Neural crest cell (in vitro differentiated cells): ENCODE results near the gene DTWD1. TPM values are rescaled to one million over a fixed set of nuclear protein-coding genes. Genes with fewer than 3 reads are reported as not detected.

Experiments
- DNase-seq: peaks from one replicate; pipeline ENCODE4 v3.0.0; 2021; ENCODE audit warnings: low read depth, mixed read lengths, low spot score
- H3K27ac Mint-ChIP-seq: one replicate; pipeline ENCODE4 v1.8.0; 2021; ENCODE audit warnings: mild to moderate bottlenecking, mixed read lengths; ENCODE audit not compliant: unreplicated experiment
- H3K27me3 Mint-ChIP-seq: 2 replicates; pipeline ENCODE4 v1.8.0; 2021; ENCODE audit warnings: low read depth, mild to moderate bottlenecking, mixed read lengths
- H3K36me3 Mint-ChIP-seq: 2 replicates; pipeline ENCODE4 v1.8.0; 2021; ENCODE audit warnings: low read depth, mild to moderate bottlenecking, mixed read lengths
- H3K4me1 Mint-ChIP-seq: 2 replicates; pipeline ENCODE4 v1.8.0; 2021; ENCODE audit warnings: mixed read lengths
- H3K4me3 Mint-ChIP-seq: one replicate; pipeline ENCODE4 v1.8.0; 2021; ENCODE audit warnings: mild to moderate bottlenecking, mixed read lengths
- H3K9me3 Mint-ChIP-seq: 2 replicates; pipeline ENCODE4 v1.8.0; 2021; ENCODE audit warnings: mixed read lengths
- CTCF ChIP-seq: fragments of 200-600 bp; sonication (generic); conservative IDR thresholded peaks from 2 replicates; pipeline ENCODE4 v1.5.0; 2021; ENCODE audit warnings: antibody characterized with exemption, mild to moderate bottlenecking
- total RNA-seq: library from RNA; stranded (reverse); gene quantifications from 2 replicates; pipeline ENCODE4 v1.2.1, GENCODE V29; 2021

DTWD1 gene
- total RNA-seq, 1 donor from 2014 or later = 27.8 TPM

GRCh38 chr15:49627407-49627877, 6.6 kb downstream of the DTWD1 start:
- no peak overlapping the region for H3K27ac Mint-ChIP-seq
- H3K36me3 Mint-ChIP-seq = peaks cover 17% of the 10 kb centered on the region
- no peak for DNase-seq
- H3K27me3 Mint-ChIP-seq = no peaks in the 10 kb centered on the region
- no peak for TF ChIP-seq CTCF
- H3K9me3 Mint-ChIP-seq = no peaks in the 10 kb centered on the region
- no peak overlapping the region for H3K4me3 Mint-ChIP-seq
- peaks cover 10% of the 10 kb centered on the region for H3K4me1 Mint-ChIP-seq

- H3K9me3 Mint-ChIP-seq = no peaks in the 10 kb centered on the region
- no peaks in the 10 kb centered on the region for H3K27me3 Mint-ChIP-seq
- H3K4me3 Mint-ChIP-seq = no peak overlapping the region
- no peak for DNase-seq
- peaks cover 15% of the 10 kb centered on the region for H3K36me3 Mint-ChIP-seq
- no peak overlapping the region for H3K27ac Mint-ChIP-seq
- H3K4me1 Mint-ChIP-seq = peaks cover 2% of the 10 kb centered on the region
- no peak for TF ChIP-seq CTCF
These were observed 7.5 kb downstream of the DTWD1 start for GRCh38 chr15:49628379-49628778.

- DNase-seq = no peak
- TF ChIP-seq CTCF = no peak
- H3K36me3 Mint-ChIP-seq = peaks cover 5% of the 10 kb centered on the region
- no peaks in the 10 kb centered on the region for H3K9me3 Mint-ChIP-seq
- peaks cover 10% of the 10 kb centered on the region for H3K4me1 Mint-ChIP-seq
- no peak overlapping the region for H3K4me3 Mint-ChIP-seq
- no peaks in the 10 kb centered on the region for H3K27me3 Mint-ChIP-seq
- H3K27ac Mint-ChIP-seq = no peak overlapping the region
These were observed 17.0 kb downstream of the DTWD1 start for GRCh38 chr15:49637857-49638256.

GRCh38 chr15:49644364-49644794, 23.5 kb downstream of the DTWD1 start:
- peak overlapping the region; percentile 73 for H3K27ac Mint-ChIP-seq
- TF ChIP-seq CTCF = no peak
- no peaks in the 10 kb centered on the region for H3K27me3 Mint-ChIP-seq
- no peaks in the 10 kb centered on the region for H3K4me1 Mint-ChIP-seq
- DNase-seq = no peak
- H3K4me3 Mint-ChIP-seq = no peak overlapping the region
- no peaks in the 10 kb centered on the region for H3K9me3 Mint-ChIP-seq
- peaks cover 10% of the 10 kb centered on the region for H3K36me3 Mint-ChIP-seq

- no peak for DNase-seq
- no peaks in the 10 kb centered on the region for H3K4me1 Mint-ChIP-seq
These were observed 24.4 kb downstream of the DTWD1 start for GRCh38 chr15:49645277-49645676.

More at GRCh38 chr15:49645277-49645676, 24.4 kb downstream of the DTWD1 start:
- no peak for TF ChIP-seq CTCF
- Mint-ChIP-seq H3K27ac (no peak overlapping the region), H3K36me3 (peaks cover 10% of the 10 kb centered on the region), H3K4me3 (no peak overlapping the region), H3K27me3 (no peaks in the 10 kb centered on the region), H3K9me3 (no peaks in the 10 kb centered on the region)
